Forelimb muscle (tissue), 1 donor: ENCODE results near the gene GIPC2. TPM values are rescaled to one million over a fixed set of nuclear protein-coding genes. Genes with fewer than 3 reads are reported as not detected.
"Not testable (repeated sequence)": the region's sequence is repeated elsewhere in the genome, so short reads cannot be mapped to it uniquely, and the experiment has no call there.

Experiments
- DNase-seq: peaks from one replicate; pipeline ENCODE4 v3.0.0-alpha.2; 2013; ENCODE audit warnings: low read depth
- polyA plus RNA-seq: library from polyadenylated mRNA; unstranded; fragments of 120-200 nt; gene quantifications from one replicate; pipeline ENCODE4 v1.2.1, GENCODE V29; 2013; ENCODE audit not compliant: insufficient read length

The GIPC2 gene
- polyA plus RNA-seq, 1 donor = 0.78 TPM

DNA sequence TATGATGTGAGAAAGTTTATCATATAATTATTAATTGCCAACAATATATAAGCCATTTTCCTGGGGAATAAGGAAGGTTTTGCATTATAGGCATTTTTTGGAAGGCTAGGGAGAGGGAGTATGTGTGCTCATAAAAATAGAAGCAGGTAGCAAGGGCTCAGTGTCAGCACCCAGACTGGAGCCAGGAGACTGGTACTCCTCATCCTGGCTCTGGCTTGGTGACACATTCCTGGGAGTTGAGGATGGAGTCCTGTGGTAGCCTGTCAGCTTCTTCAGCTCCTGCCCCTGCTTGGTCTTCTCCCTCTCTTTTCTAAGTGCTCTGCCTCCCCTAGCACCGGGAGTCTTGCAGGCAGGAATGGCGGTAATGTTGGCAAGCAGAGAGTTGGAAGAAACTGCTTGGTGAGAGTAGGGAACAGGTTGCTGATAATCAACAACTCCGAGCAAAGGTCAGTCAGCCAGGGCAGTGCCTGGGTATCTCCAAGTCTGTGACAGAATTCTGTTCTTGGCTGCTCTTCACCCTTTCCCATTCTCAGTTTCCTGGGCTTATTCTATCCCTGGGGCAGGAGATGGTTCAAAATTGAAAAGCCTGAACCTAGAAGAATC is 23.0 kb downstream of the GIPC2 start:
- no peak for DNase-seq

DNA sequence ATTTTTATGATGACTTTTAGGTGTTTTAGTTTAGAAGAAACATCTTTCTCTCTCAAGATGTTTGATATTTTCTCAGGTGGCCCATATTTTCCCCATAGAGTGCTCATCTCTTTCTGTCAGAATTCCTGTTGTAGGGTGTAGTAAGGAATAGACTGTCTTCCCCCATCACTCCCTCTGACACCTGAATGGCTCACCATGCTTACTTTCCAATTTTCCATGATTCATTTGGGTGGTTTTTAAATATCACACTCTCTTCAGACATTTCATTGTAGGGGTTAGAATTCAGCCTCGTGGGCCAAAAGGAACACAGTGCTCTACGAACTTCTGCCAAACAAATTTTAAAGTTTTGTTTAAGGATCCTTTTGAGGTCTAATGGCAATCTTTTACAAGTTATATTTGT is 24.0 kb downstream of the GIPC2 start:
- no peak for DNase-seq

DNA sequence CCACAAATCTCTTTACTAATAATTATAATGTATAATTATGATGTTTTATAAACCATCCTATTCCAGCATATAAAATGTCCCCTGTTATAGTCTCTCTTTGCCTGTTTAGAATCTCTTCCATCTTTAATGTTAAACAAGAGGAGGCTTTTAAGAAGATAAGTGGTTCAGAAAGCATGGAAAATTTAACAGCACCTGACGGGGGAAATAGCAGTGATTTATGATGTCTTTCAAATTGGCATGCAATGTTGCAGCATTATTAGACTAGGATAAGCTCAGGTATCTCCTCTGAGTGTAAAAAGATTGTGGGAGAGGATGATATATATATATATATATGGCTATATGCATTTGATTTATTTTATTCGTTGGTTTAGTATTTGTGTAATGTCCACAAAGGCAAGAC is 24.4 kb downstream of the GIPC2 start:
- no peak for DNase-seq

GRCh38 chr1:78070758-78071157 is 25.0 kb downstream of the GIPC2 start:
- no peak for DNase-seq

DNA sequence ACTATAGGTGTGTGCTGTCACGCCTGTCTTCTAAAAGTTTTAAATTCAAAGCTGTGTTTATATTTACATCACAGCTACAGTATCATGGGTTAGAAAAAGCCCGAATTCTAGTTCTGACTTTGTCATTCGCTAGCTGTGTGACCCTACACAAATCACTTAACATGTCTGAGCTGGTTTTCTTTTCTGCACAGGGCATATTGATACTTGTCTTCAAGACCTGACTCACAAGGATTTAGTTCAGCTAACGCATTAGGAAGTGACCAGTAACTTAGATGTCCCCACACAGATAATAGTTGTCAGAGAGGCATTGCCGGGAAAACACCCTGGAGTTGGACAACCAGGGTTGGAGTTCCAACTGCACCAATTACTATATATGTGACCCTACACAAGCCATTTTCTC is 25.9 kb downstream of the GIPC2 start:
- DNase-seq = no peak

DNA sequence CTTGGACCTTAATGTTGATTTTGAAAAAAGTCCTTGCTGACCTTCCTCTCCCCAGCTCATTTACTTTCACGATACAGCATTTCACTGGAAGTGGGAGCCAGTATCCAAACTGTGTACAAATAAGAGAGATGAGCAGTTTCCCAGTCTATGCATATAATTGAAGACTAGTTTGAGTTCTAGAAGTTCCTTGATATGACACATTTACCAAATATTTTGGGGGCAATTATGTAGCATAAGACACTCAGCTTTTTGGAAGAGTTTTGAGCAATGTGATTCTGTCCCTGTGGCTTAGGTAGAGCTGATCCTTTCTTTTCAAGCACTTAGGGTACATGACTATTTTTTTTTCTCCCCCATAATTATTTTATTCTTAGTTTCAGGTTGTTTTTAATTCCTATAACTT is 26.4 kb downstream of the GIPC2 start:
- no peak for DNase-seq

DNA sequence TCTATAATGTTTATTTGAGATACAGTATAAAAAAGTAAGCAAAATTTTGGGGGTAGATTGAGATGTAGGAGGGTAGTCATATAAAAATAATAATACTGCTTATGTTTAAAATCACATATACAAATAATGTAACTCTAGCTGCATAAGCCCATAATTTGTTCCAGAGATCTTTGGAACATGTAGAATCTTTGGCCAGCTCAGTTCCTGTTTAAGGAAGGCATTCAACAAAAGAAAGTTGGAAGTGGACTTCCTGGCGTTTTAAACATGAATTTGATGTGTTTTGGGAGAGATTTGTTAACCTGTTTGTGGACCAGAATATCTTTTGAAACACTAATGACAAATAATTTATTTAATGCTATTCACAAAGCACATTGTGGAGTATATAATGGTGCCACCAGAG is 27.7 kb downstream of the GIPC2 start:
- no peak for DNase-seq

GRCh38 chr1:78075621-78076020 is 29.9 kb downstream of the GIPC2 start:
- no peak for DNase-seq

DNA sequence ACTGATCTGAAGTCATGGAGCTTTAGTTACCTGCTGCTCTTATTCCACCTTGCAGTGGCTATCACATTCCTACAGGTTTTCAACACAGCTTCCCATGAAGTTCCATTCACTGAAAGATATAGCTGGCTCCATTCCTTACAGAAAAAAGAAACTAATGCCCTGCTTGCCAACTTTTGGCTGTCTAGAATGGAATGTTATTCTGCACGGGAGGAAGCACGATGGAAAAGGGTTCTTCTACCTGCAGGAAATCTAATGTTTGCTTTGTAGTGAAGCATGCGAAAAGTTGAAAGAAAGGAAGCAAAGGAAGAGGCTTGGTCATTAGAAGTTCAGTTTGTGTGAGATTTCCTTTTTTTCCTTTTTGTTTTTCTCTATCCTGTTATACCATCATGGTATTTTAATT is 32.6 kb downstream of the GIPC2 start:
- no peak for DNase-seq

GRCh38 chr1:78079580-78079979 is 33.8 kb downstream of the GIPC2 start:
- DNase-seq = no peak

- DNase-seq = no peak
Observed at GRCh38 chr1:78080767-78081166, 35.0 kb downstream of the GIPC2 start.

GRCh38 chr1:78081980-78082860 is 36.5 kb downstream of the GIPC2 start:
- no peak for DNase-seq

DNA sequence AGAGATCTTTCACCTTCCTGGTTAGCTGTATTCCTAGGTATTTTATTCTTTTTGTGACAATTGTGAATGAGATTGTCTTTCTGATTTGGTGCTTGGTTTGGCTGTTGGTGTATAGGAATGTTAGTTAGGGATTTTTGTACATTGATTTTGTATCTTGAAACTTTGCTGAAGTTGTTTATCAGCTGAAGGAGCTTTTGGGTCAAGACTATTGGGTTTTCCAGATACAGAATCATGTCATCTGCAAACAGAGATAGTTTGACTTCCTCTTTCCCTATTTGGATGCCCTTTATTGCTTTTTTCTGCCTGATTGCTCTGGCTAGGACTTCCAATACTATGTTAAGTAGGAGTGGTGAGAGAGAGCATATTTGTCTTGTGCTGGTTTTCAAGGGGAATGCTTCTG is 38.9 kb downstream of the GIPC2 start:
- DNase-seq = not testable (repeated sequence)

- no peak for DNase-seq
Observed at GRCh38 chr1:78086697-78087096, 40.9 kb downstream of the GIPC2 start.

- DNase-seq = no peak
Observed at GRCh38 chr1:78088015-78088414, 42.2 kb downstream of the GIPC2 start.

DNA sequence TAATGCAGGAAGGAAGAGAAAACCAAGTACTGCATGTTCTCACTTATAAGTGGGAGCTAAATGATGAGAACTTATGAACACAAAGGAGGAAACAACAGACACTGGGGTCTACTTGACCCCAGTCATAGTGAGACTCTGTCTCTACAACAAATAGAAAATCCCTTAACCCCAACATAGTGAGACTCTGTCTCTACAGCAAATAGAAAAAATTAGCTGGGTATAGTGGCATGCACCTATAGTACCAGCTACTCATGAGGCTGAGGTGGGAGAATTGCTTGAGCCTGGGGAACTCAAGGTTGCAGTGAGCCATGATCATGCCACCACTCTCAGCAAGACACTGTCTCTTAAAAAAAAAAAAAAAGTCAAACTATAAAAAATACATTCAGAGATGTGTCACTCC is 42.7 kb downstream of the GIPC2 start:
- DNase-seq = no peak

DNA sequence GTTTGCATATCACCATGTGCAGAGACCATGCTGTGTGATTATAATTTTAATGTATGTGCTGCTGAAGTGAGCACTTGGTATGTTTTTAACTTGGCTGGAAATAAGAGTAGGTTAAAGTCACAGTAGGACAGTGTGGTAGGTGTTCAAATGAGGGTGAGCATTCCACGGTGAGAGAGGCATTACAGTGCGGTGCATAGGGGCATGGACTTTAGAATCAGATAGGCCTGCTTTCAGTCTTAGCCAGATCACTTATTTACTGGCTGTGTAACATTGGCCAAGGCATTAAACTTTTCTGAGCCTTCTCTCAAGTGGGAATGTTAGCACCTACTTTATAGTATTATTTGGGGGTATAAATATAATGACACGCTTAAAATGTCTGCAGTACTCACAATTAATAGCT is 43.2 kb downstream of the GIPC2 start:
- no peak for DNase-seq

- no peak for DNase-seq
Observed at GRCh38 chr1:78090472-78091133, 44.8 kb downstream of the GIPC2 start.

DNA sequence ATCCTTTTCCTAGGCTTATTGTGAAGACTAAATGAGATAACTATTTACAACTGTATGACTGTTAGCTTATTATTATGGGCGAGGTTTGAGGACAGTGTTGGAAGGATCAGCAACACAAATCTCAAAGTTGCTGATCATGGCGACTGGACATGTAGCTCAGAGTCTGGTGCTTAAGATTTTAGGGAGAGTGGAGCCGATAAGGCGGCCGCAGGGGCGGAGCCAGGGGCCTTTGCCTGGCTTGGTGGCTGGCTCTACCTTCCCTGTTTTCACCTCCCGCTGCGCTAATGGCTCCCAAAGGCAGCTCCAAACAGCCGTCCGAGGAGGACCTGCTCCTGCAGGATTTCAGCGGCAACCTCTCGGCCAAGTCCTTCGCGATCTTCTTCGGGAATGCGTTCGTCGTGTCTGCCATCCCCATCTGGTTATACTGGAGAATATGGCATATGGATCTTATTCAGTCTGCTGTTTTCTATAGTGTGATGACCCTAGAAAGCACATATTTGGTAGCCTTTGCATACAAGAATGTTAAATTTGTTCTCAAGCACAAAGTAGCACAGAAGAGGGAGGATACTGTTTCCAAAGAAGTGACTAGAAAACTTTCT is 45.5 kb downstream of the GIPC2 start:
- DNase-seq = no peak

- no peak for DNase-seq
Observed at GRCh38 chr1:78091886-78092285, 46.1 kb downstream of the GIPC2 start.

DNA sequence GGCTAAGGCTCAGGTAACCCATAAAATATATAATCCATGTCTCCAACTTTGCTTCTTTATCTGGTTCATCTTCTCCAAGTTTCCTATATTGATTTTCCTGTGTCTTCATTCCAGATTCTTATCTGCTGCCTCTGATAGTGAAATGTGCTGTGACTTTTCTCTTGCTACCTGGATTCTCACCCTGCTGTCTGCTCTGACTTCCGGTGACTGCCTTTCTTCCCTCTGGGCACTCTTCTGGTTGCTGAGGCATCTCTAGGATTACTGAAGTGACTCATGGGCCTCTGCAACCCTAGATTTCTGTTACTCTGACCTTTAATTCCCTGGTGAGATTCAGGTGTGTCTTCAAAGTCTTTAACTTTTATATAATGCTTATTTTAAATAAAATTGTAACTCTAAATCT is 46.9 kb downstream of the GIPC2 start:
- no peak for DNase-seq

GRCh38 chr1:78093560-78093959 is 47.8 kb downstream of the GIPC2 start:
- no peak for DNase-seq

DNA sequence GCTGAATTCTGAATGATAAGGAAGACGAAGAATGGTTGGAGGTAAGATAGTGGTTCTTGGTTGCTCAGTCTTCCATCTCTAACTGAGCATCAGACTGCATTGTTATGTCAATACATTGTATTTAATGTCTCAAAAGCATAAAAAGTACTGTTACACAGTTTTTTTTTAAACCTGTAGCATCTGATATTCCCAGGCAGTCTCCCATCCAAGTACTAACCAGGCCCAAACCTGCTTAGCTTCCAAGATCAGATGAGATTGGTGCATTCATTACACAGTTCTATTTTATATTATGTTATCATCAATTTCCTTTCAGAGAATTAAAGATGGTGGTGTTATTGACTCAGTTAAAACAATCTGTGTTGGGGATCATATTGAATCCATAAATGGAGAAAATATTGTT is 48.9 kb downstream of the GIPC2 start:
- DNase-seq = no peak
